Measurements from ENCODE around the gene LHFPL3.
"Not testable (repeated sequence)": the region's sequence is repeated elsewhere in the genome, so short reads cannot be mapped to it uniquely, and the experiment has no call there.

LHFPL3 gene

DNA sequence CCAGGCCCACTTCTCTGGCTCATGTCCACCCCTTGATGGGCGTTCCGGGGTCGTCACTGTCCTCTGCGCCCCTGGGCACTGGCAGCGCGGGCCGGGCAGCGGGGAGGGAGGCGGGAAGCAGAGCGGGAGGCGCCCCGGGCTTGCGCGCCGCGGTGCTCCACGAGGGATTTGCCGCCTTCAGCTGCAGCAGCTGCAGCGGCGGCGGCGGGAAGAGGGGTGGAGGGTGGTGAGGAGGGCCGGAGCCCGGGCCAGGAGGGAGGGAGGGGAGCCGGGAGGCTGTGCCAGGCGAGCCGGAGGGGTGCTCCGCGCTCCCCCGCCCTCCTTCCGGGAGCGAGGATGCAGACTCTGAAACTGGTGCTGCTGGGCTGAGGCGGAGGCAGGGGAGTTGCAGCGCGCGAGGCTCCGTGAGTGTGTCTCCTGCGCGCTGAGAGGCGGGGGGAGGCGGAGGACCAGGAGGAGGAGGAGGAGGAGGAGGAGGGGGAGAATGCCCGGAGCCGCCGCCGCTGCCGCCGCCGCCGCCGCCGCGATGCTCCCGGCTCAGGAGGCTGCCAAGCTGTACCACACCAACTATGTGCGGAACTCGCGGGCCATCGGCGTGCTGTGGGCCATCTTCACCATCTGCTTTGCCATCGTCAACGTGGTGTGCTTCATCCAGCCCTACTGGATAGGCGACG lies at the start of gene LHFPL3:
Gene LHFPL3 (plus strand): TSS at position 308 of the 674 bp plus-strand sequence.
- Histone ChIP-seq H3K27ac (no peak within 1 kb of the TSS), H3K4me3 (peak within 1 kb of the TSS in 1 of 7 experiments; percentile 22)

DNA sequence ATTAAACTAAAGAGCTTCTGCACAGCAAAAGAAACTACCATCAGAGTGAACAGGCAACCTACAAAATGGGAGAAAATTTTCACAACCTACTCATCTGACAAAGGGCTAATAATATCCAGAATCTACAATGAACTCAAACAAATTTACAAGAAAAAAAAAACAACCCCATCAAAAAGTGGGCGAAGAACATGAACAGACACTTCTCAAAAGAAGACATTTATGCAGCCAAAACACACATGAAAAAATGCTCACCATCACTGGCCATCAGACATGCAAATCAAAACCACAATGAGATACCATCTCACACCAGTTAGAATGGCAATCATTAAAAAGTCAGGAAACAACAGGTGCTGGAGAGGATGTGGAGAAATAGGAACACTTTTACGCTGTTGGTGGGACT lies 46.7 kb upstream of the LHFPL3 start:
- not testable (repeated sequence) for H3K4me3 ChIP-seq, H3K27ac ChIP-seq

DNA sequence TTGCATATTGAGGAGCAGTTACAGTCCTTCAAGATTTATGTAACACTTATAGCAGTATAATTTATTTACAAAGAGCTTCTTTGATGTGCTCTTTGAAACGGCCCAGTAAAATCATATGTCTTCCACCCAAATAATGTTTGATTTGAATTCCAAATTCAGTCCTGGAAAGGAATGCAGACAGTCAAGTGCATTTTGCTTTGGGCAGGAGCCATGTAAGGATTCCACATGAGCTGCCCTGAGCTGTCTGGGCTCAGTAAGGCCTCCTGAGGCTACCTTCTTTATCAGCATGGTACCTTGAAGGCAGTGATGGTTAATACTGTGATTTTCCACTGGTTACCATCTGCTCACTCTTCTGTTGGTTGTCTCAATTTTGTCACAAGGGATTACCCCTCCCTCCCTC lies 41.6 kb upstream of the LHFPL3 start:
- H3K27ac ChIP-seq, result no peak overlapping the region
- no peak overlapping the region for H3K4me3 ChIP-seq

DNA sequence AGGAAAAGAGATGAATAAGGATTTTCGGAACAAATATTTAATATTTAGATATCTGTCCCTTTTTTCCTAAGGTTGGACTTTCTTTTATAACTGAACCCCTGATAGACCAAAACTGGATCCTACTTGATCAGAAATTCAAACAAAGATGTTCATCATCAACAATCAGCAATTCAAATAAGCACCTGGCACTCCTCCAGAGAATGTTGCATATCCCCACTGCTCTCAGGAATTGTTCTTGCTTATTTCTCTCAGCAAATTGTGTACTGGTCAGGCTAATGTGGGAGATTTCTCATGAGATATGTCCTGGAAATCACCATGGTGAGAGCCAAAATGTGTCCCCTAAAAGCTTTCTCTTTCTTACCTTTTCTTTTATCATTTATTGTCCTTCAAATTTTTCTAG lies 40.3 kb upstream of the LHFPL3 start:
- Histone ChIP-seq H3K27ac (no peak overlapping the region), H3K4me3 (no peak overlapping the region)

DNA sequence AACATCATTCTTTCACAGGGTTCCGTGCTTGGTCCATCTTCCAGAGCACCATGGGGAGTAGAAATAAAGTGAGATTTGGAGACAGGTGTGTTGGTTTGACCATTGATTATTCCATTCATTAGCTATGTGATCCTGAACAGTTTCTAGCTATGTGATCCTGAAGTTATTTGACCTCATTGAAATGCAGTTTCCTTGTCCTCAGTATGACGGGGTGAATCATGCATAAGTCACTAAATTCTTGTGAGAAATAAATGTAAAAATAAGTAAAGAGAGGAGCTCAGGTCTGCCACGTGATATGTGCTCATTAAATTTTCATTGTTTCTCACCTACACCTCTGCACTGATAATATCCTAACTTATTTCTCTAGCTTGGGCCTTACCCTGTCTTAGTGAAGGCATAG lies 34.1 kb upstream of the LHFPL3 start:
- H3K27ac ChIP-seq, result no peak overlapping the region
- H3K4me3 ChIP-seq, result no peak overlapping the region

DNA sequence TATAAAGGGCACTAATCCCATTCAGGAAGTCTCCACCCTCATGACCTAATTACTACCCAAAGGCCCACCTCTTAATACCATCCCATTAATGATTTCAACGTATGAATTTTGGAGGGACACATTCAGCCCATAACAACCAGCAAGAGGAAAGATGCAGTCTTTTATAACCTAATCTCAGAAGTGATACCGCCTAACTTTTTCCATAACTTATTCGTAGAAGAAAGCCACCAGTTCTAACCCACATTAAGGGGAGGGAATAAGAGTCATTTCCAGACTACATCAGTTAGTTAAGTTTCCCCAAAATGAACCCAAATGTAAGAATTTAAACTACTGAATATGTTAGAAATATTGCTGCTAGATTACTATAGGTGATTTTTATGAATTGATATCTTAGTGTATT lies 32.1 kb upstream of the LHFPL3 start:
- Histone ChIP-seq H3K4me3 (no peak overlapping the region), H3K27ac (no peak overlapping the region)

DNA sequence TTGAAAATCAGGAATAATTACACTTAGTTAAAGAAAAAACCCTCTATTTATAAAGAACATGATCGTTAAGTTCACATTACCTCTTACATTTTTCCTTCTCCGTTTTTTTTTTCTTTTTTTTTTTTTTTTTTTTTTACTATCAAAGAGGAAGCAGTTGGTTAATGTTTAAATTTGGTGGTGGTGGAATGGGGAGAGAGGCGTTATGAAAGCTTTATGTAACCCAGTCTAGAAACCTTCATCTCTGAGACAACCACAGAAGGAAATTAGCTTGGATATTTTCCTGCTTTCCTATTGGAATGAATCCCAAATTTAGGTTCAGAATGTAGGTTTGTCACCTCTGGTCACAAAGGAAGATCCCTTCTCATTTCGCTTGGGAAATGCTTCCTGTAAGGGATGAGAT lies 31.5 kb upstream of the LHFPL3 start:
- no peak overlapping the region for H3K4me3 ChIP-seq
- H3K27ac ChIP-seq, result no peak overlapping the region

DNA sequence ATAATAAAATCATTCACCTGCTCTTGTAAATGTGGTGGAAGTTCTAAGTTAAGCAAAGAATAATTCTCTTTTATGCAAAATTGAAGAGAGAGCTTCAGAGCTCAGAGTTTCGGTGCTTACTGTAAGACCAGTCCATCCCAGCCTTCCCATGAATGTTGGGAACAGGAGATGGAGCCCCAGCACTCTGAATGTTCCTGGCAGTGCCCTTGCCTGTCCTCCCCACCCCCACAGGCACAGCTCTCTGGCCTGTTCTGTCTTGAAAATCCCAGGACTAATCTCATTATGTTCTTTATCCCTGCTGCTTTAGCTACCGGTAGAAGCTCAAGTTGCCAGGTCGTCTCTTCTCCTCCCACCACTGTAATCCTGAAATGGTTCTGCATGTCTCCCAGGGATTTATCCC lies 29.1 kb upstream of the LHFPL3 start:
- Histone ChIP-seq H3K4me3 (no peak overlapping the region), H3K27ac (no peak overlapping the region)

DNA sequence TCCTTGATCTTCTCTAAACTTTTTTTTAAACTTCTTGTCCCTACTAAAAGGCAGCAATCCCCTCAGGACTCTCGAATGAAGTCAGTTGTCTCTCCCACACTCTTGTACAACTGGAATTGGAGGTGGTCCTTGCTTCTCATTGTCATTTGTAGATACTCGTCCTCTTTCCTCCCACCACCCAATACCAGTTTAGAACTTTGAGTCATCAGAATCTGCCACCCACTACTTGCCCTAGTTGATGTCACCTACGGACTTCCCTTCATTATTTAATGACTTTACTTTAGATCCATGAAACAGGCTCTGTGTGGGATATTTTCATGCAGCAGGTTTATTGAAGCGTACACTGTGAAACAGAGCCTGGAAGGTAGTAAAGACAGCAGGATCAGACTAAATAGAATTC lies 28.6 kb upstream of the LHFPL3 start:
- Histone ChIP-seq H3K4me3 (no peak overlapping the region), H3K27ac (no peak overlapping the region)

DNA sequence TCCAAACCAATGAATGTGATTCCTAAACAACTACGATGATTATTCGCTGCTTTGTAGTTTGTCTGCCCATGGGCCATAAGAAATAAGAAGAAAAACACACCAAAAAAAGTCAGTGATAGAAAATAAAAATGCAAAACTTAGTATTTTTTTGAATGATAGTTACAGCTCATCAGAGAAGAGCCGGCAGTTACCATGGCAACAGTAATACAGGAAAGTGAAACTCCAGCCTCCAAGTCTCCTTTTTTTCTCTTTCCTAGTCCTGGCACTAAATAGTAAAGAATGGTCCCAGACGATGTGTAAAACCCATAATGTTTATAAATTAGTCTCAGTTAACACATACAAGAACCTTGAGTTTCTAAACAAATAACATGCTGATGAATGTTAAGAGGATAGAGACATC lies 21.6 kb upstream of the LHFPL3 start:
- no peak overlapping the region for H3K4me3 ChIP-seq
- no peak overlapping the region for H3K27ac ChIP-seq

DNA sequence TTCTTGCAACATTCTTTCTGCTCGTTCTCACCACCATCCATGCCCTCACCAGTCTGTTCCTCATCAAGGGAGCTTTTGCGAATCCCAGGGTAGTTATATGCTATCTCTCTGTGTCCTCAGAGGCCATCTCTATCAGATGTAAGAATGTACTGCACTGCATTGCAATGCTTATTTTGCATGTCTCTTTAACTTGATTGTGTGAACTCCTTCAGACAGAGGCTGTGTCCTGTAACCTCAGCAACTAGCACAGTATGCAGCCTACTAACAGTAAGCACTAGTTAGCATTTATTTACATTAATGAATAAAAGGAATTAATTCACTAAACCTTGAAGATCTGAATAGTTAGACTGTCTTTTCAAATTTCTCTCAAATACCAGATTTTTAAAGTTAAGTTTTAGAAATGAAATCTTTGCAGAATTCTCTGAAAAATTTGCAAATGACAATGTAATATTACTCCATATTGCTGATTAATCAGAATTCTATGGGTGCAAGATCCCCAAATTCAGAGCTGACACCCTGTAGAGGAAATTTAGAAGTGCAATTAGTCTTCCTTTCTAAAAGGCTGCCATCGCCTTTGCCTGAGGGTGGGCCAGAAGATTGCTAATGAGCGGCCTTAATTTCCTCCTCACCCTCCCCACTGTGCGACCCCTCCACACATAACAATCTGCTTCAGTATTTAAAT lies 10.3 kb upstream of the LHFPL3 start:
- Histone ChIP-seq H3K27ac (no peak overlapping the region), H3K4me3 (no peak overlapping the region)

DNA sequence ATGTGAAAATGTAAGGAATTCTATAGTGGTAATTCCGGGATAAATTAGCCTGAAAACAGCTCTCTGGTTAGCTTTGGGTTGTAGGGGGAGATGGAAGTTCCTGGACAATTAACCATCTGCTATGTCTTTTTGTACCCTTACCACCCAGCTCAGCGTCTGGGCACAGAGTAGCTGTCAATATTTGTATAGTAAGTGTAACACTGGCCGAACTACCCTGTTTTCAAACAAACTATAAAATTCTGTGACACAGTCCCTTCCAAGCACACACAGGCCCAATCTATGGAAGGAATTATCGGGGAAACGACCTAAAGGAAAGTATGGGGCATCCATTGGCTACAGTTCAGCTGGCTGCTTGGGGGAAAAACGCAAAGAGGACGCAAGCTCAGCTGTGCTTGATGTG lies 869 bp upstream of the LHFPL3 start:
- Histone ChIP-seq H3K27ac (no peak overlapping the region), H3K4me3 (no peak overlapping the region)

DNA sequence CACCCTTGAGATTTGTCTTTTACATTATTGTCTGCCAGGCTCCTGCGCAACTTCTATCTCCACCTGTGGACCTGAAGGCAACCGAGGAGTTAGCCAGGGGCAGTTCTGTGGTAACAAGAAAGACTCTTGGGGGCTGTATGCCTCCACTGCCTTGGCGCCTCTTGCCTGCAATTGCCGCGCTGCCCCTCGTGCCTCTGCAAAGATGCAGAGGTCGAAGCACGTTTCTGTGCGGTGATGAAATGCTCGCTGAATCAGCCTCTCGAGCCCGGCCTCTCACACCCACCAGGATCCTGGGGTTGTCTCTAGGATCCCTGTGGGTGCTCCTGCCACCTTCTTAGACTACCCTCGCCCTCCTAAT lies 486 bp upstream of the LHFPL3 start:
- H3K27ac ChIP-seq, result no peak overlapping the region
- H3K4me3 ChIP-seq, result peak overlapping the region in 1 of 7 experiments; percentile 22

DNA sequence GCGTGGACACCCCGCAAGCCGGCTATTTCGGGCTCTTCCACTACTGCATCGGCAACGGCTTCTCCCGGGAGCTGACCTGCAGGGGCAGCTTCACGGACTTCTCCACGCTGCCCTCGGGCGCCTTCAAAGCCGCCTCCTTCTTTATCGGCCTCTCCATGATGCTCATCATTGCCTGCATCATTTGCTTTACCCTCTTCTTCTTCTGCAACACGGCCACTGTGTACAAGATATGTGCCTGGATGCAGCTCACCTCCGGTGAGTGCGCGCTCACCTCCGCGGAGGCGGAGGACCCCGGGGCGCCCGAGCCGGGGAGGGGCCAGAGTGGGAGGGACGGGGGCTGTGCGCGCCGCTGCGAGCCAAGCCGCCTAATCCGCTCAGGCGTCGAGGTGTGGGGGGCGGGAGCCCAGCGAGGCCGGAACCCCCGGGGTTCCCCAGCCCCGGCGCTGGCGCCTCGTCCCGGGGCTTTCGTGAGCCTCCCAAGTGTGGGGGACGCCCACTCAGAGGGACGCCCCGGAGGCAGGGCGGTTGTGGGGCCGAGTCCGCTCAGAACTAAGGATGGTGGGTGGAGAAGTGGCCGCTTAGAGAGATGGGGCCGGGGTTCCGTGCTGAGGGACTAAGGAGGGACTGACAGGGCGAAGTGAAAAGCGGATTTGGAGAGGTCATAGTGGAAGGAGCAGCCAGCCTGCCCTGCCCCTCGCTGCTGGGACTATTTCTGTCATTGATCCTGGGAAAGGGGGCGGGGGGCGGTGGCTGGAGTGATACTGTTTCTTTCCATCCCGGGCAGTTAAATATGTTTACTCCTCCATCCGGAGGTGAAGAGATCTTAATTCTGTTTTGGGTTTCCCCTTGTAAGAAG lies 795 bp downstream of the LHFPL3 start:
- no peak overlapping the region for H3K27ac ChIP-seq
- H3K4me3 ChIP-seq, result peak overlapping the region in 1 of 7 experiments; percentile 22

DNA sequence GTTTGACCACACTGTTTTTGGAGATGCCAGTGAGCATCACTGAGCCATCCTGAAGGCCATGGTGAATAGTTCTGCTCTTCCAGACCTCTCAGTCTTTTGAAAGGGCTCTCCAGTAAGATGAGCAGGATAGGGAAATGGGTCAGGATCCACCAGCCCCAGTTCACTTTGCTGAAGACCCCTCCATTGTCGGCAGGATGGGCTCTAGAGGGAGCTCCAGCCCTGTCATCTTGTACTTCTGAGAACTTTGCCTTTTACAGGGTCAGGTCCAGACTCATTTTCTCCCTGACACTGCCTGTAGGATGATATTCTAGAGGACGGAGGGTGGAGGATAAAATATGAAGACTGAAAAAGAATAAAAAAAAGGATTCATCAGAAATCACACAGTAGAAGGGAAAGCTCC lies 13.1 kb downstream of the LHFPL3 start:
- Histone ChIP-seq H3K4me3 (no peak overlapping the region), H3K27ac (no peak overlapping the region)

DNA sequence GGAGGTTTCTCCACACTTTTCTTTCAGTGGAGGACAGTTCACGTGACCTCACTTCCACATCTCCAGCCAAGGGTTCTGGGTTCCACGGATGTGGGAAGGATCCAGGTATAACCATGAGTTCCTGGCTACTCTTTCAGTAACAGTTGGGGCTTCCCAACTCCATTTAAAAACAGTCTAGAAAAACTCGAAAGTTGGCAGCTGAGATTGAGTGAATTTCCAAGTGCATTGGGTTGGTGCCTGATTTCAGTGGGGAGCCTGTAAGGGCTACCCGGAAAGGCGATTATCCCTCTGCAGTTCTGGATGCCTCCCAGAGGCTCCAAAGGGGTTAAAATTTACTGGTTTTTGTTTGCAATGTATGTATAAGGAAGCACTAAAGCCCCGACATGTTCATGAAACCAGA lies 24.3 kb downstream of the LHFPL3 start:
- no peak overlapping the region for H3K27ac ChIP-seq
- no peak overlapping the region for H3K4me3 ChIP-seq

DNA sequence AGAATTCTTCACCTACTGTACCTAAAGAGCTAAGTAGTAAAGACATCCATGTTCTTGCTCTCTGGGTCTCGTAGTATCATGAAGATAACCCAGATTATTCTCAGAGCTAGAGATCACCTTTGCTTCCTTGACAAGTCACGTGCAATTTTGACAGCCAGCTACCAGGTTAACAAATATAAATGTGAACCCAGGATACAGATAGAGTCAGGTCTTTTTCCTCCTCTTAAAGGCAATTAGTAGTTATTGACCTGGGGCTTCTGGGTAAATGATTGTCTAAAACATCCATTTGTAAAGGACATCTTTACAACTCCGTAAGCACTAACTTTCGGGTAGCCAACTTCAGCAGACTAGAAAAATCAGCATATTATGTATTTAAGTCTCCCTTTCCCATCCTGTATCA lies 28.8 kb downstream of the LHFPL3 start:
- no peak overlapping the region for H3K4me3 ChIP-seq
- no peak overlapping the region for H3K27ac ChIP-seq

DNA sequence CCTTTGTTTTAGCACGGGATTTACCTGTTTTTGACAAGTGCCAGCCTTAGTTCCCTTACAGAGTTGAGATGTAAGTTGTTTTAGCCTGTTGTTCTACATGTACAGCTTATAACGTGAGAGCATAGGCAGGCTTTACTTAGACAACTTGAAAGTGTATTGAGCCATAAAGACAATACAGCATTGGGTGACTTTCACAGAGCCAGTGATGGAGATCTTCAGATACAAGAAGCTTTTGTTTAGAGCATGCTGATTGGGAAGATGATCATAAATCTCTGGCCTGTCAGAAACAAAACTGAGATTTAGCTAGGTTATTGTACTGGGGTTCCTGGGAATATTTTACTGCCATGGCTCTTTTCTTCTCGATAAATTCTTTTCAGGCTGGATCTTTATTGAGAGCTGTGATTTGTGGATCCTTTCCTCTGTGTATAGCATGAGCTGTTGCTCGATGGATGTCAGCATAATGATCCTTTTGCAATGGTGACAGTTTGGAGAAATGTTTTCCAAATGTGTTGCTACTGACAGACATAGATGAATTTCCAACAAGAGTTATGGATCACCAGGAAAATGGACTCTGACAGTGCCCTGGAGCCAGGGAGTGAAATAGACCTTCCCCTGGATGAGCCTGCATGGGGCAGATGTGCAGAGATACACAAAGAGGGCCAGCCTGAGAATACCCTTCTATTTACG lies 30.2 kb downstream of the LHFPL3 start:
- Histone ChIP-seq H3K4me3 (no peak overlapping the region), H3K27ac (no peak overlapping the region)

DNA sequence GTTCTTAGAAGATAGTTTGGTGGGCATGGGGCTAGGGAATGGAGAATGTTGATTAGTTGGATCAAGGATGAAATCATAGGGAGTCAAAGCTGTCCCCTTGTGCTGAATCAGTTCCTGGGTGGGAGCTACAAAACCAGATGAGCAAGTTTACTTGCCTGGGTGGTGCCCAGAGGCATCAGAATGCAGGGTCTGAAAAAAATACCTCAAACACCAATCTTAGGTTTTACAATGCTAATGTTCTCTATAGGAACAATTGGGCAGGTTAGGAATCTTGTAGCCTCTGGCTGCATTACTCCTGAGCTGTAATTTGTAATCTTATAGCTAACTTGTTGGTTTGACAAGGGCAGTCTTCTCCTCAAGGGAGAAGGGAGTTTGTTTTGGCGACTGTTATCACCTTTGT lies 34.4 kb downstream of the LHFPL3 start:
- Histone ChIP-seq H3K4me3 (no peak overlapping the region), H3K27ac (no peak overlapping the region)

DNA sequence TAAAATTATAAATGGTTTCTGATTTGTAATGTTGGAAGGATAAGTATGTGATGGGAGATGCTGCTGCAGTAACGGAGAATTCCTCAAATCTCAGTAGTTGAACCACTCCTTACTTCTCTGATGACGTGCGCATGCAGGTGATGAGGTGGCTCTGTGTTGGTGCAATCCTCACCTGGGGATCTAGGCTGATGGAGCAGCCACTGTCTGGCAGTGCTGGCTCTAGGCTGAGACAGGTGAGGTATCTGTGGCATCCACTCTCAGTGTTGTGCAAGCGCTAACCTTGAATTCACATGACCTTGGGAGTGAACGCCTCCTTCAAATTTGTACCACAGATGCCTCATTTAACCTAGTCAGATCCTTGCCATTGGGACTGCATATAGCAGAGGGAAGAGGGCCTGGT lies 35.0 kb downstream of the LHFPL3 start:
- no peak overlapping the region for H3K27ac ChIP-seq

More for the DNA sequence above, 35.0 kb downstream of the LHFPL3 start:
- no peak overlapping the region for H3K4me3 ChIP-seq

Data from skin epidermis (tissue), 12 donors.